Fibroblast of lung (primary cell): ENCODE measurements around the gene POC1B. TPM values are rescaled to one million over a fixed set of nuclear protein-coding genes. Genes with fewer than 3 reads are reported as not detected.
A peak's percentile ranks its signal among the peaks of the same experiment; 100 is the strongest.

ENCODE experiments used
- DNase-seq, 2 donors: peaks; one replicate each; pipeline versions ENCODE4 v3.0.0 to v3.0.0-alpha.2; 2010; ENCODE audit warnings: low read depth in 2 of 2
- H2AFZ ChIP-seq: 2 replicates; pipeline ENCODE4 v1.5.1; 2012; ENCODE audit warnings: low read length, control low read depth, inconsistent platforms
- H3K27ac ChIP-seq: 2 replicates; pipeline ENCODE4 v1.5.1; 2011; ENCODE audit warnings: low read length, control low read depth; ENCODE audit not compliant: insufficient read depth
- H3K27me3 ChIP-seq: 2 replicates; pipeline ENCODE4 v1.5.1; 2011; ENCODE audit warnings: mild to moderate bottlenecking, low read length; ENCODE audit not compliant: control insufficient read depth, insufficient read depth
- H3K36me3 ChIP-seq: 2 replicates; pipeline ENCODE4 v1.5.1; 2011; ENCODE audit warnings: low read length; ENCODE audit not compliant: control insufficient read depth, insufficient read depth
- H3K4me1 ChIP-seq: 2 replicates; pipeline ENCODE4 v1.5.1; 2011; ENCODE audit warnings: low read length; ENCODE audit not compliant: control insufficient read depth, insufficient read depth; ENCODE audit errors: extremely low read depth
- H3K4me2 ChIP-seq: 2 replicates; pipeline ENCODE4 v1.5.1; 2011; ENCODE audit warnings: low read length, control low read depth; ENCODE audit not compliant: insufficient read depth; ENCODE audit errors: extremely low read depth
- H3K4me3 ChIP-seq, 4 experiments: fragments of 200-600 bp in 1 of 4; sonication (generic) in 1 of 4; replicated peaks in 1 of 4; 2 replicates each; pipeline ENCODE4 v1.5.1; 2011 to 2016; ENCODE audit warnings: low read length in 4 of 4, low read depth in 3 of 4, mild to moderate bottlenecking in 3 of 4, control low read depth in 2 of 4, inconsistent platforms in 1 of 4, mixed read lengths in 1 of 4; ENCODE audit not compliant: insufficient read depth in 1 of 4; ENCODE audit errors: control extremely low read depth in 1 of 4
- H3K79me2 ChIP-seq: 2 replicates; pipeline ENCODE4 v1.5.1; 2012; ENCODE audit warnings: mild to moderate bottlenecking, low read length, inconsistent platforms; ENCODE audit not compliant: control insufficient read depth, insufficient read depth
- H3K9ac ChIP-seq: 2 replicates; pipeline ENCODE4 v1.5.1; 2011; ENCODE audit warnings: mild to moderate bottlenecking, low read length, control low read depth; ENCODE audit not compliant: insufficient read depth
- H3K9me3 ChIP-seq: 2 replicates; pipeline ENCODE4 v1.5.1; 2012; ENCODE audit warnings: low read depth, low read length; ENCODE audit not compliant: control insufficient read depth, insufficient read depth
- H4K20me1 ChIP-seq: 2 replicates; pipeline ENCODE4 v1.5.1; 2011; ENCODE audit warnings: low read length; ENCODE audit not compliant: control insufficient read depth, insufficient read depth; ENCODE audit errors: extremely low read depth
- CTCF ChIP-seq, 2 donors: IDR thresholded peaks in 1 of 2; conservative IDR thresholded peaks in 1 of 2; 1 replicate in 1 of 2; 2 replicates in 1 of 2; pipeline ENCODE4 v1.5.1; 2011 to 2012; ENCODE audit warnings: low read length in 2 of 2, control low read depth in 1 of 2, inconsistent platforms in 1 of 2, low read depth in 1 of 2, mild to moderate bottlenecking in 1 of 2
- EZH2 ChIP-seq: IDR thresholded peaks from 2 replicates; pipeline ENCODE4 v1.5.1; 2012; ENCODE audit warnings: low read length, control low read depth, mild to moderate bottlenecking; ENCODE audit errors: missing control alignments
- polyA plus RNA-seq, 2 donors: library from polyadenylated mRNA; depleted of rRNA in 1 of 2; stranded (reverse) in 1 of 2; unstranded in 1 of 2; fragments of >200 nt; gene quantifications; 2 replicates each; pipeline ENCODE4 v1.2.1, GENCODE V29; 2011 to 2012; ENCODE audit warnings: missing spikeins in 1 of 2
- total RNA-seq: library from RNA; depleted of rRNA; stranded (reverse); fragments of >200 nt; gene quantifications from 2 replicates; pipeline ENCODE4 v1.2.1, GENCODE V29; 2014

Gene POC1B
- total and polyA plus RNA-seq, 2 donors (not counting 1 experiment from before 2014, with no cell fraction given) = 10.2 to 16.7 TPM

GRCh38 chr12:89451841-89452251 is 74.0 kb downstream of the POC1B start:
- Histone ChIP-seq H3K9ac (peak overlapping the region; percentile 43), H4K20me1 (no peaks in the 10 kb centered on the region), H3K27me3 (no peaks in the 10 kb centered on the region), H3K9me3 (no peaks in the 10 kb centered on the region), H3K27ac (peak overlapping the region; percentile 69), H3K4me1 (peaks cover 15% of the 10 kb centered on the region), H3K4me3 (peak overlapping the region in 2 of 4 experiments; percentile 5 to 24), H3K36me3 (no peaks in the 10 kb centered on the region), H3K4me2 (peak overlapping the region; percentile 67), H3K79me2 (no peaks in the 10 kb centered on the region), H2AFZ (peak overlapping the region; percentile 45)
- TF ChIP-seq EZH2 = no peak
- TF ChIP-seq CTCF (conservative IDR thresholded peaks at IDR 0.05 in 1 of 2, IDR thresholded peaks at IDR 0.05 in 1 of 2; ENCODE audit: low read depth in 1 of 2, low read length in 2 of 2) = no peak
- DNase-seq = peak; percentile 69 to 81

GRCh38 chr12:89450907-89451306 is 74.9 kb downstream of the POC1B start:
- H3K4me3 ChIP-seq = no peak overlapping the region
- TF ChIP-seq CTCF (conservative IDR thresholded peaks at IDR 0.05 in 1 of 2, IDR thresholded peaks at IDR 0.05 in 1 of 2; ENCODE audit: low read depth in 1 of 2, low read length in 2 of 2) (no peak), EZH2 (no peak)
- H3K79me2 ChIP-seq = no peaks in the 10 kb centered on the region
- no peaks in the 10 kb centered on the region for H3K27me3 ChIP-seq
- DNase-seq = peak; percentile 59 to 87
- peaks cover 15% of the 10 kb centered on the region for H3K4me1 ChIP-seq
- no peak overlapping the region for H3K9ac ChIP-seq
- H3K27ac ChIP-seq = peak overlapping the region; percentile 69
- H3K4me2 ChIP-seq = peak overlapping the region; percentile 18
- no peaks in the 10 kb centered on the region for H4K20me1 ChIP-seq
- H3K9me3 ChIP-seq = no peaks in the 10 kb centered on the region
- H3K36me3 ChIP-seq = no peaks in the 10 kb centered on the region
- no peak overlapping the region for H2AFZ ChIP-seq

- Histone ChIP-seq H3K36me3 (no peaks in the 10 kb centered on the region), H4K20me1 (no peaks in the 10 kb centered on the region), H3K9me3 (no peaks in the 10 kb centered on the region), H3K27ac (no peak overlapping the region), H3K4me3 (no peak overlapping the region), H3K79me2 (no peaks in the 10 kb centered on the region), H2AFZ (no peak overlapping the region), H3K27me3 (no peaks in the 10 kb centered on the region), H3K4me2 (no peak overlapping the region), H3K9ac (no peak overlapping the region), H3K4me1 (peaks cover 10% of the 10 kb centered on the region)
- DNase-seq = peak in 1 of 2 donors; percentile 55
- TF ChIP-seq EZH2 (no peak), CTCF (conservative IDR thresholded peaks at IDR 0.05 in 1 of 2, IDR thresholded peaks at IDR 0.05 in 1 of 2; ENCODE audit: low read depth in 1 of 2, low read length in 2 of 2) (no peak)
Observed at GRCh38 chr12:89448951-89449371, 76.9 kb downstream of the POC1B start.
